GM20431 (cell line): ENCODE data around the gene COL4A1.

Experiments
- in situ Hi-C: fragments of 300-500 bp; cut with MseI, MboI; formaldehyde crosslinking; loops from one replicate; pipeline ENCODE4 v1.15.0; 2020; ENCODE audit warnings: low sequenced_read_pairs; ENCODE audit not compliant: unreplicated experiment

The COL4A1 gene

GRCh38 chr13:110264685-110265275, 42.2 kb downstream of the COL4A1 start:
- in situ Hi-C loops, result no loop called here

GRCh38 chr13:110263888-110264287, 43.1 kb downstream of the COL4A1 start:
- in situ Hi-C loops, result no loop called here

- in situ Hi-C loops, result no loop called here
These were observed 43.6 kb downstream of the COL4A1 start for GRCh38 chr13:110263404-110263803.

- in situ Hi-C loops, result no loop called here
These were observed 44.3 kb downstream of the COL4A1 start for GRCh38 chr13:110262508-110263291.

GRCh38 chr13:110262082-110262436, 44.9 kb downstream of the COL4A1 start:
- in situ Hi-C loops, result no loop called here

GRCh38 chr13:110261166-110262081, 45.5 kb downstream of the COL4A1 start:
- in situ Hi-C loops, result no loop called here

- in situ Hi-C loops, result no loop called here
These were observed 47.3 kb downstream of the COL4A1 start for GRCh38 chr13:110259651-110260050.

- in situ Hi-C loops, result no loop called here
These were observed 47.9 kb downstream of the COL4A1 start for GRCh38 chr13:110258876-110259631.

- in situ Hi-C loops, result no loop called here
These were observed 49.5 kb downstream of the COL4A1 start for GRCh38 chr13:110257408-110257807.

- in situ Hi-C loops, result no loop called here
These were observed 50.6 kb downstream of the COL4A1 start for GRCh38 chr13:110256126-110256905.

- in situ Hi-C loops, result no loop called here
These were observed 52.0 kb downstream of the COL4A1 start for GRCh38 chr13:110254751-110255553.

GRCh38 chr13:110254151-110254679, 52.7 kb downstream of the COL4A1 start:
- in situ Hi-C loops, result no loop called here

- in situ Hi-C loops, result no loop called here
These were observed 55.7 kb downstream of the COL4A1 start for GRCh38 chr13:110251193-110251819.

GRCh38 chr13:110250258-110250891, 56.6 kb downstream of the COL4A1 start:
- in situ Hi-C loops, result no loop called here

- in situ Hi-C loops, result no loop called here
These were observed 57.6 kb downstream of the COL4A1 start for GRCh38 chr13:110249326-110249725.

GRCh38 chr13:110248449-110249143, 58.4 kb downstream of the COL4A1 start:
- in situ Hi-C loops, result no loop called here

- in situ Hi-C loops, result no loop called here
These were observed 60.4 kb downstream of the COL4A1 start for GRCh38 chr13:110246530-110246929.
